Activated CD4-positive, alpha-beta T cell treated with anti-CD3 and anti-CD28 coated beads, Interleukin-2, amount 10 ng/mL, durations not matched to agents 24 days and 14 days (primary cell): Measurements from ENCODE around the gene IGF2R. TPM values are rescaled to one million over a fixed set of nuclear protein-coding genes. Genes with fewer than 3 reads are reported as not detected.
"Not testable (repeated sequence)": the region's sequence is repeated elsewhere in the genome, so short reads cannot be mapped to it uniquely, and the experiment has no call there.

ENCODE experiments used
- DNase-seq: peaks from one replicate; pipeline ENCODE4 v3.0.0; 2022
- H3K27ac Mint-ChIP-seq: one replicate; pipeline ENCODE4 v1.8.0; 2022; ENCODE audit warnings: mild to moderate bottlenecking, mixed read lengths
- H3K27me3 Mint-ChIP-seq: one replicate; pipeline ENCODE4 v1.8.0; 2022; ENCODE audit warnings: mixed read lengths
- H3K36me3 Mint-ChIP-seq: one replicate; pipeline ENCODE4 v1.8.0; 2022; ENCODE audit warnings: low read depth, mild to moderate bottlenecking, mixed read lengths
- H3K4me1 Mint-ChIP-seq: one replicate; pipeline ENCODE4 v1.8.0; 2021; ENCODE audit warnings: mixed read lengths
- H3K4me3 Mint-ChIP-seq: one replicate; pipeline ENCODE4 v1.8.0; 2022; ENCODE audit warnings: mild to moderate bottlenecking, moderate library complexity, mixed read lengths
- H3K9me3 Mint-ChIP-seq: one replicate; pipeline ENCODE4 v1.8.0; 2021; ENCODE audit warnings: mixed read lengths
- intact Hi-C: fragments of 100-400 bp; cut with micrococcal nuclease; formaldehyde crosslinking; loops from one replicate; pipeline ENCODE4 v1.15.1; 2023
- total RNA-seq: library from RNA; stranded (reverse); gene quantifications from 2 replicates; pipeline ENCODE4 v1.2.3, GENCODE V29; 2022

Gene IGF2R
- total RNA-seq, 1 donor from 2014 or later, result 77.9 TPM

- Mint-ChIP-seq H3K9me3 (no peaks in the 10 kb centered on the region), H3K4me3 (no peak overlapping the region), H3K4me1 (peaks cover 7% of the 10 kb centered on the region), H3K36me3 (peaks cover 75% of the 10 kb centered on the region), H3K27ac (no peak overlapping the region), H3K27me3 (no peaks in the 10 kb centered on the region)
- intact Hi-C loops, result no loop called here
- no peak for DNase-seq
Measured at GRCh38 chr6:160085713-160086505, 117.0 kb downstream of the IGF2R start.

- no peak overlapping the region for H3K4me3 Mint-ChIP-seq
- H3K4me1 Mint-ChIP-seq, result peaks cover 7% of the 10 kb centered on the region
- H3K27me3 Mint-ChIP-seq, result no peaks in the 10 kb centered on the region
- no peaks in the 10 kb centered on the region for H3K9me3 Mint-ChIP-seq
- no peak for DNase-seq
- peaks cover 71% of the 10 kb centered on the region for H3K36me3 Mint-ChIP-seq
- no peak overlapping the region for H3K27ac Mint-ChIP-seq
- intact Hi-C loops, result no loop called here
Measured at GRCh38 chr6:160086754-160087153, 117.9 kb downstream of the IGF2R start.

- Mint-ChIP-seq H3K27me3 (no peaks in the 10 kb centered on the region), H3K4me3 (no peak overlapping the region), H3K4me1 (peaks cover 7% of the 10 kb centered on the region), H3K27ac (no peak overlapping the region), H3K36me3 (peaks cover 67% of the 10 kb centered on the region), H3K9me3 (no peaks in the 10 kb centered on the region)
- no peak for DNase-seq
- intact Hi-C loops, result no loop called here
Measured at GRCh38 chr6:160088069-160088783, 119.3 kb downstream of the IGF2R start.

GRCh38 chr6:160088784-160089533 is 120.1 kb downstream of the IGF2R start:
- Mint-ChIP-seq H3K4me1 (peaks cover 3% of the 10 kb centered on the region), H3K4me3 (no peak overlapping the region), H3K36me3 (peaks cover 68% of the 10 kb centered on the region), H3K27me3 (no peaks in the 10 kb centered on the region), H3K27ac (no peak overlapping the region), H3K9me3 (no peaks in the 10 kb centered on the region)
- DNase-seq, result no peak
- intact Hi-C loops, result no loop called here

GRCh38 chr6:160089534-160089897 is 120.6 kb downstream of the IGF2R start:
- H3K4me3 Mint-ChIP-seq, result no peak overlapping the region
- H3K36me3 Mint-ChIP-seq, result peaks cover 70% of the 10 kb centered on the region
- intact Hi-C loops, result no loop called here
- H3K27me3 Mint-ChIP-seq, result no peaks in the 10 kb centered on the region
- no peaks in the 10 kb centered on the region for H3K4me1 Mint-ChIP-seq
- H3K27ac Mint-ChIP-seq, result no peak overlapping the region
- H3K9me3 Mint-ChIP-seq, result no peaks in the 10 kb centered on the region
- DNase-seq, result no peak

- H3K27me3 Mint-ChIP-seq, intact Hi-C loops, H3K27ac Mint-ChIP-seq, DNase-seq, H3K4me1 Mint-ChIP-seq, H3K9me3 Mint-ChIP-seq, H3K4me3 Mint-ChIP-seq: not testable (repeated sequence)
- peaks cover 63% of the 10 kb centered on the region for H3K36me3 Mint-ChIP-seq
Measured at GRCh38 chr6:160090442-160091239, 121.8 kb downstream of the IGF2R start.

GRCh38 chr6:160092176-160092575 is 123.3 kb downstream of the IGF2R start:
- H3K4me3 Mint-ChIP-seq, DNase-seq, H3K27ac Mint-ChIP-seq, H3K4me1 Mint-ChIP-seq, intact Hi-C loops, H3K9me3 Mint-ChIP-seq, H3K27me3 Mint-ChIP-seq: not testable (repeated sequence)
- H3K36me3 Mint-ChIP-seq, result peaks cover 68% of the 10 kb centered on the region

- Mint-ChIP-seq H3K4me1 (no peaks in the 10 kb centered on the region), H3K9me3 (no peaks in the 10 kb centered on the region), H3K36me3 (peaks cover 70% of the 10 kb centered on the region), H3K27me3 (no peaks in the 10 kb centered on the region), H3K27ac (no peak overlapping the region), H3K4me3 (no peak overlapping the region)
- no peak for DNase-seq
- intact Hi-C loops, result no loop called here
Measured at GRCh38 chr6:160092602-160093001, 123.7 kb downstream of the IGF2R start.

- H3K27me3 Mint-ChIP-seq, result no peaks in the 10 kb centered on the region
- H3K4me3 Mint-ChIP-seq, result no peak overlapping the region
- H3K27ac Mint-ChIP-seq, result no peak overlapping the region
- no peaks in the 10 kb centered on the region for H3K9me3 Mint-ChIP-seq
- peaks cover 72% of the 10 kb centered on the region for H3K36me3 Mint-ChIP-seq
- intact Hi-C loops, result no loop called here
- H3K4me1 Mint-ChIP-seq, result no peaks in the 10 kb centered on the region
- no peak for DNase-seq
Measured at GRCh38 chr6:160093061-160093460, 124.2 kb downstream of the IGF2R start.

- H3K36me3 Mint-ChIP-seq, result peaks cover 73% of the 10 kb centered on the region
- H3K27me3 Mint-ChIP-seq, result no peaks in the 10 kb centered on the region
- H3K4me3 Mint-ChIP-seq, result no peak overlapping the region
- H3K4me1 Mint-ChIP-seq, result peaks cover 2% of the 10 kb centered on the region
- intact Hi-C loops, result no loop called here
- H3K27ac Mint-ChIP-seq, result no peak overlapping the region
- no peak for DNase-seq
- H3K9me3 Mint-ChIP-seq, result no peaks in the 10 kb centered on the region
Measured at GRCh38 chr6:160093946-160094345, 125.1 kb downstream of the IGF2R start.

GRCh38 chr6:160095146-160095845 is 126.4 kb downstream of the IGF2R start:
- H3K9me3 Mint-ChIP-seq, result no peaks in the 10 kb centered on the region
- H3K27ac Mint-ChIP-seq, result no peak overlapping the region
- H3K4me3 Mint-ChIP-seq, result no peak overlapping the region
- no peaks in the 10 kb centered on the region for H3K27me3 Mint-ChIP-seq
- peaks cover 8% of the 10 kb centered on the region for H3K4me1 Mint-ChIP-seq
- peaks cover 60% of the 10 kb centered on the region for H3K36me3 Mint-ChIP-seq
- intact Hi-C loops, result no loop called here
- DNase-seq, result no peak

- H3K4me3 Mint-ChIP-seq, result no peak overlapping the region
- intact Hi-C loops, result loop anchor here (5.0 to 10.0 kb wide), 2 partner anchors 239 to 317 kb away; partner anchors contain the start of gene TCP1
- peaks cover 56% of the 10 kb centered on the region for H3K36me3 Mint-ChIP-seq
Measured at GRCh38 chr6:160101277-160102205, 132.7 kb downstream of the IGF2R start.

More at GRCh38 chr6:160101277-160102205, 132.7 kb downstream of the IGF2R start:
- Mint-ChIP-seq H3K4me1 (peaks cover 13% of the 10 kb centered on the region), H3K9me3 (no peaks in the 10 kb centered on the region), H3K27me3 (no peaks in the 10 kb centered on the region), H3K27ac (peak overlapping the region; percentile 60)
- no peak for DNase-seq
